Measurements from ENCODE around the gene KLHL2.
"Not testable (repeated sequence)": the region's sequence is repeated elsewhere in the genome, so short reads cannot be mapped to it uniquely, and the experiment has no call there.

KLHL2 gene

GRCh38 chr4:165215034-165215751 is 7.8 kb downstream of the KLHL2 start:
- not testable (repeated sequence) for DNase-seq (ENCODE audit: insufficient read length, low spot score); FAIRE-seq

DNA sequence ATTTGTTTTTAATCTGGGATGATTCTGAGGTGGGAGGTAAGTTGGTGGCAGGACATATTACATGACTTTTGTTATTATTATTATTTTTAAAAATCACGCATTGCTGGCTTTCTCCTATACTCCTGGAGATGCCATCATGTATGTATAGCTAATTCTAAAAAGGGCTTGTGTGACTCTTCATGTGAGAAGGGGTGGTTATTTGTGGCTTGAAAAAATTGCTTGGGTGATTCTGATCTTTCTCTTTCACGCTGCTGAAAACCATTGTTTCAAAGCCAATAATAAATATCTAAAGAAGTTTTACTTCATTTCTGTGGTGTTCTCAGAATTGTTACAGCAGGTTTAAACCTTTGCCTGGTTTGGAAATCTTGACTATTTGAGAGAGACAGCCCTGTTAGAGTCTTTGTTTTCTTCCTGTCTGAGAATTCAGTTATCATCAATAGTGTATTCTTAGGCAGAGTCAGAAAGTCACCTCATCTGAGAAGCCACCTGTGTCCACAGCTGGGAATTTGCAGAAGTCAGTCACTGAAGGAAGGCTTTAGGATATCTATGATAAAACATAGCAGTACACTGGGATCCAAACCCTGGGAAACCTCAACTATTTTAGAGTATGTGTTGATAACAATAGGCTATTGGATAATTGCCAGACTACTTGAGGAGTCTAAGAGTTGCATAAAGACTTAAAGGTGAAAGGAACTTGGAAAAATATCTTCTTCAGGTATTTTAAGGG is 8.6 kb downstream of the KLHL2 start:
- not testable (repeated sequence) for DNase-seq (ENCODE audit: insufficient read length, low spot score); FAIRE-seq

- no peak for DNase-seq (ENCODE audit: insufficient read length, low spot score)
- FAIRE-seq: no peak
- TF ChIP-seq, protein P1, sequence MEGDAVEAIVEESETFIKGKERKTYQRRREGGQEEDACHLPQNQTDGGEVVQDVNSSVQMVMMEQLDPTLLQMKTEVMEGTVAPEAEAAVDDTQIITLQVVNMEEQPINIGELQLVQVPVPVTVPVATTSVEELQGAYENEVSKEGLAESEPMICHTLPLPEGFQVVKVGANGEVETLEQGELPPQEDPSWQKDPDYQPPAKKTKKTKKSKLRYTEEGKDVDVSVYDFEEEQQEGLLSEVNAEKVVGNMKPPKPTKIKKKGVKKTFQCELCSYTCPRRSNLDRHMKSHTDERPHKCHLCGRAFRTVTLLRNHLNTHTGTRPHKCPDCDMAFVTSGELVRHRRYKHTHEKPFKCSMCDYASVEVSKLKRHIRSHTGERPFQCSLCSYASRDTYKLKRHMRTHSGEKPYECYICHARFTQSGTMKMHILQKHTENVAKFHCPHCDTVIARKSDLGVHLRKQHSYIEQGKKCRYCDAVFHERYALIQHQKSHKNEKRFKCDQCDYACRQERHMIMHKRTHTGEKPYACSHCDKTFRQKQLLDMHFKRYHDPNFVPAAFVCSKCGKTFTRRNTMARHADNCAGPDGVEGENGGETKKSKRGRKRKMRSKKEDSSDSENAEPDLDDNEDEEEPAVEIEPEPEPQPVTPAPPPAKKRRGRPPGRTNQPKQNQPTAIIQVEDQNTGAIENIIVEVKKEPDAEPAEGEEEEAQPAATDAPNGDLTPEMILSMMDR (IDR thresholded peaks at IDR 0.05; ENCODE audit: insufficient read depth, missing control alignments): no peak
These were observed 10.0 kb downstream of the KLHL2 start for GRCh38 chr4:165217325-165217724.

- peak; percentile 94 for FAIRE-seq
- not testable (repeated sequence) for DNase-seq (ENCODE audit: insufficient read length, low spot score)
These were observed 13.9 kb downstream of the KLHL2 start for GRCh38 chr4:165221306-165221705.

- not testable (repeated sequence) for DNase-seq (ENCODE audit: insufficient read length, low spot score); FAIRE-seq
These were observed 14.8 kb downstream of the KLHL2 start for GRCh38 chr4:165221993-165222650.

DNA sequence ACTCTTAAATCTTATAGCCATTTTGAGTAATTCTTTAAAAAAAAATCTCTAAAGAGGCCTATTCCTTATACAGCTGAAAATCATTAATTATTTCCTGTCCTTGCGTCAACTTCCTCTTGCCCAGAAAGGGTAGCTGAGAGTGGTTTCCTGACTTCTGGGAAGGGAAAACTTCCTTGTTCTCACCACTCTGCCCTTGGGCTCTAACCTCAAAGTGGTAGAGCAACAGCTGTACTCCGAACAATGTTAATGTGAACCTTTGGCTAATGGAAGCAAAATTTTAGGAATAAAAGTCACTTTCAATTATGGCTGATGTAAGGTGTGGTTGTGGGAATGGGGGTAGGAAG is 15.3 kb downstream of the KLHL2 start:
- TF ChIP-seq, protein P1 (IDR thresholded peaks at IDR 0.05; ENCODE audit: insufficient read depth, missing control alignments): no peak
- no peak for DNase-seq (ENCODE audit: insufficient read length, low spot score)
- FAIRE-seq: no peak

DNA sequence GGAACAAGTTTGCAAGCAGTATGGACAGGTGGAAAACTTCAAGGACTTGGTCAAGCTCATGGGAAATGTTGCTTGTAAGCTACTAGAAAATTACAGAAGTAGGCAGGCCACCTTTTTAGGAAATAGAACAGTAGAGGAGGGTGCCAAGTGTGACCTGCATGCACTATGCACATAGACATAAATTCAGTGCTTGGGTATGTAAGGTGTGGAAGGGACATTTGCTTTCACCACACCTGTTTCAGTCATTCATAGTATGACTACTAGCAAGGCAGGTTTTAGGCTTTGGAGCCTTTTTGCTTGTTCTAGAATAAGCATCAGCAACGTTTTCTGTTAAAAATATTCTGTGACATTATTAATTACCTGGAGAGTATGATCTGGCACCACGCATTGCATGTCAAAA is 20.0 kb downstream of the KLHL2 start:
- not testable (repeated sequence) for DNase-seq (ENCODE audit: insufficient read length, low spot score); FAIRE-seq

- DNase-seq (ENCODE audit: insufficient read length, low spot score): not testable (repeated sequence)
- FAIRE-seq: peak; percentile 83
These were observed 22.3 kb downstream of the KLHL2 start for GRCh38 chr4:165229490-165230200.

- not testable (repeated sequence) for FAIRE-seq; DNase-seq (ENCODE audit: insufficient read length, low spot score)
These were observed 25.5 kb downstream of the KLHL2 start for GRCh38 chr4:165232623-165233433.

DNA sequence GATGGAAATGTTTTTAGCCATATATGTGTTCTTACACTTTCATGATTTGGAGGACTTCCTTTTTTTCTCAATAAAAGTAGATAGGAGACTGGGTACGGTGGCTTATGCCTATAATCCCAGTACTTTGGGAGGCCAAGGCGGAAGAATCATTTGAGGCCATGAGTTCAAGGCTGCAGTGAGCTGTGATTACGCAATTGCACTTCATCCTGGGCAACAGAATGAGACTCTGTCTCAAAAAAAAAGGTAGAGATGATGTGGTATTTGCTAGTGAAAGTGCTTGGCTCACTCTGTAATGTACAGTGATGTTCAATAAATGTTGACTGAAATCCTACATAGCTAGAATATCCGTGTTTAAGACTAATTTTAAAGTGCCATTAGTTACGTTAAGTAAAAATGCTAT is 27.4 kb downstream of the KLHL2 start:
- TF ChIP-seq, protein P1 (IDR thresholded peaks at IDR 0.05; ENCODE audit: insufficient read depth, missing control alignments): no peak
- no peak for FAIRE-seq
- DNase-seq (ENCODE audit: insufficient read length, low spot score): no peak

DNA sequence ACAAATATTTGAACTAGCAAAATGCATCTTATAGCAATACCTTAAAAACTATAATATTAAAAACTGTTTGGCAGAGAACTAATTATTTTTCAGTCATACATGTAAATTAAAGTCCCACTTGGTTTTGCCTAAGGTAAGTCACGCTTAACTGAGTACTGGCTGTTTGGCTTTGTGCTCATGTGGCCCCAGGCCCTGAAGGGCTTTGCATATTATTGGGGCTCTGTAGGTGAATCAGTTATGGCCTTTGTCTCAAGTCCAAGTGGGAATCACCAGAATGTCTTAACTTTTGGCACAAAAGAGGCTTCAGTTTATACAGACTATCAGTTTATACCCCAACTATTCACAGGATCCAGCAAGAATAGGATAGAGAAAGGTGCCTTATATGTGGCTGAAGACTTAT is 29.5 kb downstream of the KLHL2 start:
- not testable (repeated sequence) for FAIRE-seq; DNase-seq (ENCODE audit: insufficient read length, low spot score)

DNA sequence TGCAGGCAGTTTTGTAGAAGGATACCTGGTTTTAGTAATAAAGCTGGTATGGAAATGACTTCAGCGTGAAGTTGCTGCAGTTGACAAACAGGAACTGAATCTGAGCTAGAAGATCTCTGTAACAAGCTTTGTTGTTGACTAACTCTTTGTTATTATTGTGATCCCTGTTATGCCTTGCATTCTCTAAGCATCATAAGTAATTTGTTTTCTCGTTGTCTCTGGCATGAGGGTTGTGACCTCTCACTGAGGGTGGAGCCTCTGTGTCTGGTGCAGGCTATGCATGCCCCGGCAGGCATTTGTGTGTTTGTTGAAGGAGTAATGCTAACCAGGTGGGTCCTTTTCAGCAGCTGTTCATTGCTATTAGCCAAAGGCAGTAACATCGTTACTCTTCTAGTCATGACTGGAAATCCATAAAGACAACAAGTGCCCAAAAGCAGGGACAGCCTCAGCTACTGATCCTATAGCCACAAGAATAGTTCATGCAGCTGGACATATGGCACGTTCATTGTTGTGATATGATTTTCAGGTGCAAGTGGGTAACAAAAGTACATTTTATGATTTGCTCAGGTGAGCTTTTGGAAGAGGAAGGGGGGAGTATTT is 30.8 kb downstream of the KLHL2 start:
- FAIRE-seq; DNase-seq (ENCODE audit: insufficient read length, low spot score): not testable (repeated sequence)

DNA sequence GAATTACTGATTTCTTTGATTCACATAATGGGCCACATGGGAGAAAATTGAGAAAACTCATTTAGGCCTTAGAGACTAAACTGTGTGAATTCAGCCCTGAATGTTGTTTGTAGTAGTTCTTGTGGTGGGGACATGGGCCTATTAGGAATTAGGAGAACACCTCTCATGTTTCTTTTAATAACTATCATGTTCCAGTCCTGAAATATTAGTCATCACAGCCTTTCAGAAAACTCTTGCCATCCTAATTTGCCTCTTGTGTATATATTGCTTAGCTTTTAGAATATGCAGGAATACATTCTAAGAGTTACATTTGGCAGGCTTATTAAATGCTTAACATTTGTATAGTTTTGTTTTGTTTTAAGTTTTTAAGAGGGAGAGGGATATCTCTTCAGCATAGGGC is 33.4 kb downstream of the KLHL2 start:
- DNase-seq (ENCODE audit: insufficient read length, low spot score); FAIRE-seq: not testable (repeated sequence)

DNA sequence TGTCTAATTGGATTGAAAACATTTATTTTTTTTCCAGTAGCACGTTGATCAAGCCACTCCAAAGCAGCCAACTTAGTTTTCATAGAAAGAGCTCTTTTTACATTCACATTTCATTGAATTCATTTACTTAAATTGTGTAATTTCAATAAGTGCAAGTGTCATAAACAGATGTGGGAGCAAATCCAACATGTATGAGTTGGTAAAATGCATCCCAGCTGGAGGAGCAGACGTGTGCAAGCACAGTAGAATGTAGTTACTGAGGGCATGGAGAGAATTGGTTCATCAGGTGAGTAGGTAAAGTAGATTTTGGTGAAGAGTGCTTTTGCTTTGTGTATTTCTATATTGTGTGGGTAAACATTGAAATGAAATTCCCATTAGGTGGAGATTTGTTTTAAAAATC is 36.8 kb downstream of the KLHL2 start:
- not testable (repeated sequence) for DNase-seq (ENCODE audit: insufficient read length, low spot score)

More for the DNA sequence above, 36.8 kb downstream of the KLHL2 start:
- FAIRE-seq: not testable (repeated sequence)

Data from D721Med (cell line).